Stomach (tissue), 4 donors: Measurements from ENCODE around the gene RBMS3.

Source experiments
- EP300 ChIP-seq: sonication (generic); formaldehyde crosslinking; IDR thresholded peaks from one replicate; pipeline ENCODE4 v1.6.1; 2017; ENCODE audit warnings: antibody characterized with exemption
- POLR2A ChIP-seq, 4 donors: fragments of 450-650 bp; IDR thresholded peaks; one replicate each; pipeline ENCODE4 v1.6.1; 2016; ENCODE audit warnings: antibody characterized with exemption in 4 of 4, control low read depth in 2 of 4, mild to moderate bottlenecking in 1 of 4, moderate library complexity in 1 of 4
- POLR2AphosphoS5 ChIP-seq, 3 donors: sonication (generic); formaldehyde crosslinking; IDR thresholded peaks; one replicate each; pipeline ENCODE4 v1.6.1; 2016; ENCODE audit warnings: antibody characterized with exemption in 3 of 3
- TF ChIP-seq, protein P1 (sequence below), 7 experiments: fragments of 450-650 bp in 4 of 7; fragments of 200-600 bp in 3 of 7; sonication (generic) in 3 of 7; IDR thresholded peaks; one replicate each; pipeline ENCODE4 v1.5.1; 2016 to 2019; ENCODE audit warnings: antibody characterized with exemption in 7 of 7, control low read depth in 2 of 7, mild to moderate bottlenecking in 1 of 7

DNA sequence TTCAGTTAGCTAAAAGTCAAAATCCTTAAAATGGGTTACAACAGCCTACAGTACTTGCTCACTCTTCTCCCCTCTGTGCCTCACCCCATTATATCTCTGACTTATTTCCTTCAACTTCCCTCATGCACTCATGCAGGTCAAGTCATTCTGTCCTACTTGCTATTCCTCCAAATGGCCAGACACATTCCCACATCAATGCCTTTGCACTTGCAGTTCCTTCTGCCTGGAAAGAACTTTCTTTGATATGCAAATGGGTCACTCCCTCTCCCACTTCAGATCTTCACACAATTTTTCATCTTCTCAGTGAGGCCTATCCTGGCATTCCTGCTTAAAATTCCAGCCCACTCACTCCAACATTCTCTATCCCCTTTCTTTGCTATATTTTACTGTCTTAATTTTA, 778.4 kb downstream of the RBMS3 start:
- TF ChIP-seq, protein P1, sequence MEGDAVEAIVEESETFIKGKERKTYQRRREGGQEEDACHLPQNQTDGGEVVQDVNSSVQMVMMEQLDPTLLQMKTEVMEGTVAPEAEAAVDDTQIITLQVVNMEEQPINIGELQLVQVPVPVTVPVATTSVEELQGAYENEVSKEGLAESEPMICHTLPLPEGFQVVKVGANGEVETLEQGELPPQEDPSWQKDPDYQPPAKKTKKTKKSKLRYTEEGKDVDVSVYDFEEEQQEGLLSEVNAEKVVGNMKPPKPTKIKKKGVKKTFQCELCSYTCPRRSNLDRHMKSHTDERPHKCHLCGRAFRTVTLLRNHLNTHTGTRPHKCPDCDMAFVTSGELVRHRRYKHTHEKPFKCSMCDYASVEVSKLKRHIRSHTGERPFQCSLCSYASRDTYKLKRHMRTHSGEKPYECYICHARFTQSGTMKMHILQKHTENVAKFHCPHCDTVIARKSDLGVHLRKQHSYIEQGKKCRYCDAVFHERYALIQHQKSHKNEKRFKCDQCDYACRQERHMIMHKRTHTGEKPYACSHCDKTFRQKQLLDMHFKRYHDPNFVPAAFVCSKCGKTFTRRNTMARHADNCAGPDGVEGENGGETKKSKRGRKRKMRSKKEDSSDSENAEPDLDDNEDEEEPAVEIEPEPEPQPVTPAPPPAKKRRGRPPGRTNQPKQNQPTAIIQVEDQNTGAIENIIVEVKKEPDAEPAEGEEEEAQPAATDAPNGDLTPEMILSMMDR (IDR thresholded peaks at IDR 0.05): no peak
- TF ChIP-seq POLR2A (IDR thresholded peaks at IDR 0.05) (no peak), POLR2AphosphoS5 (IDR thresholded peaks at IDR 0.05) (no peak), EP300 (no peak)
